Hindlimb muscle (tissue), 1 donor: ENCODE results near the gene WIZ. TPM values are rescaled to one million over a fixed set of nuclear protein-coding genes. Genes with fewer than 3 reads are reported as not detected.

Experiments
- DNase-seq: peaks from one replicate; pipeline ENCODE4 v3.0.0-alpha.2; 2013
- polyA plus RNA-seq: library from polyadenylated mRNA; unstranded; fragments of 120-200 nt; gene quantifications from one replicate; pipeline ENCODE4 v1.2.1, GENCODE V29; 2013; ENCODE audit not compliant: insufficient read length

Gene WIZ
- polyA plus RNA-seq, 1 donor = 39.5 TPM

GRCh38 chr19:15444505-15445226, 5.1 kb downstream of the WIZ start:
- DNase-seq = no peak

GRCh38 chr19:15443838-15444237, 5.9 kb downstream of the WIZ start:
- no peak for DNase-seq

- DNase-seq = no peak
Measured at GRCh38 chr19:15443325-15443724, 6.4 kb downstream of the WIZ start.

GRCh38 chr19:15442142-15442920, 7.4 kb downstream of the WIZ start:
- no peak for DNase-seq

- no peak for DNase-seq
Measured at GRCh38 chr19:15441317-15441716, 8.4 kb downstream of the WIZ start.

DNA sequence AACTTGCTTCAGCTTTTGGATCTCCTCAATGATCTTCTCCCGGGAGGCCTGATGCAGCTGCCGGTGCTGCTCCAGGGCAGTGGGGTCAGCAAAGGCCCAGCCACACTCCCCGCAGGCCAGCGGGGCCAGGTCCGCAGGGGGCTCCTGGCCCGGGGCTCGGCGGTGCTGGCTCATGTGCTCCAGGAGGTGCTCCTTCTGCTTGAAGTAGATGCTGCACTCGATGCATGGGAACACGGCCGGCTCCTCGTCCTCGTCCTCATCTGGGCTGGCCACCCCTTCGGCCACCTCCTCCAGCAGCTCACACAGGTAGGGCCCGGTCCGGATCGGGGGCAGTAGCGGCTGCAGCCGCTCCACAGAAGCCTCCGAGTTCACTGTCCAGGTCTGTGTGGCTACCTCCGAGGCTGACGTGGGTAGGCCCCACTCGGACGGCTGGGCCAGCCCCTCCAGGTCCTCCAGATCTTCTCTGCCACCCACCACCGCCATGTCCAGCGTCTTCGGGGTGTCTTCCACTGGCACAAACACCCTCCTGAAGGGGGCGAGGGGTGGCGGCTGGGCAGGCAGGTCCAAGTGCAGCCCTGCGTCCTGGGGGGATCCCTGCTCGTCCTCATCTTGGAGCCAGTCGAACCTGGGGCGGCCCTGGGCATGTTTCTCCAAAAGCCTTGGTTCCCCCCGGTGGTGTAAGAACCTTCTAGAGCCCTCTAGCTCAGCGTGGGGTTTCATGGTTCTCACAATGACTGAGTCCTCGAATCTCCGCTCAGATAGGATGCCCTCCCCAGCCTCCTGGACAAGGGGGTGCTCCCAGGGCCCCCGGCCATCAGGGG, 9.7 kb downstream of the WIZ start:
- DNase-seq = no peak

- DNase-seq = no peak
Measured at GRCh38 chr19:15439078-15439799, 10.5 kb downstream of the WIZ start.

- DNase-seq = no peak
Measured at GRCh38 chr19:15438577-15438976, 11.2 kb downstream of the WIZ start.

DNA sequence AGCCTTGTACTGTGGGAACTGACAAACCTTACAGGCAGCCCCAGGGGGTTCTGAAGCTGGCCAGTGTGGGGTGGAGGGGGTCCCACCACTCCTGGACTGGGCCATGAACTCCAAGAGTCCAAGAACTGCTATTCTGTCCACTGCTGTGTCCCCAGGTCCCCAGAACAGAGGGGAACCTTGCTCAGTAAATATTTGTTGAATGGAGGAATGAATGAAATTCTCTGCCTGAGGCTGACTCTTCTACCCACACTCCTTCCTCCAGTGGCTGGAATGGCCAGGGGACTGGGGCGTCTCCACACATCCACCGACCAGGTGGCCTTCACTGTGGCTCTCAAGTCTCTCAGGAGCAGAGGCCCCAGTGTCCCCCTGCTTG, 11.6 kb downstream of the WIZ start:
- no peak for DNase-seq

DNA sequence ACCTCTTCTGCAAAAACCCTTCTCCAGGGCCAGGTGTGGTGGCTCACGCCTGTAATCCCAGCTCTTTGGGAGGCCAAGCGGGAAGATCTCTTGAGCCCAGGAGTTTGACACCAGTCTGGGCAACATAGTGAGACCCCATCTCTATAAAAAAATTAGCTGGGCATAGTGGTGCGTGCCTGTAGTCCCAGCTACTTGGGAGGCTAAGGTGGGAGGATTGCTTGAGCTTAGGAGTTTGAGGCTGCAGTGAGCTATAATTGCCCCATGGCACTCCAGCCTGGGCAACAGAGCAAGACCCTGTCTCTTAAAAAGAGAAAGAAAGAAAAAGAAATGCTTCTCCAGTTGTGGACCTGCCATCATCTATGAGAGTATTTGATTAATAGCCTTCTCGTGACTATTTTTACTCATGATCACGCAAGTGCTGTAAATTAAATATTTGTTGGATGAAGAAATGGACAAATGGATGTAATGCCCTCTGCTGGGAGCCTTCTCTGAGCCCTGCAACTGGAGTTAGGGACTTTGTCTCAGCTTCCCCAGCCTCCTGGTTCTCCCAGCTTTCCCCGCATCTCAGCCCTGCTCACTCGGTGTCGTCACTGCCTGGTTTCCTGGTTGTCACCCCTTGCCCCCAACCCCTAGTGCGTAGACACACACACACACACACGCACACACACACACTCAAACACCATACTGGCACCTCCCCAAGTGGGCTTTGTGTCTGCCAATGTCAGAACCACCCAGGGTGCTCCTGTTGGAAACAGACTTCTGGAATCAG, 12.2 kb downstream of the WIZ start:
- no peak for DNase-seq

GRCh38 chr19:15436826-15437110, 13.0 kb downstream of the WIZ start:
- no peak for DNase-seq

- DNase-seq = no peak
Measured at GRCh38 chr19:15436012-15436825, 13.5 kb downstream of the WIZ start.

DNA sequence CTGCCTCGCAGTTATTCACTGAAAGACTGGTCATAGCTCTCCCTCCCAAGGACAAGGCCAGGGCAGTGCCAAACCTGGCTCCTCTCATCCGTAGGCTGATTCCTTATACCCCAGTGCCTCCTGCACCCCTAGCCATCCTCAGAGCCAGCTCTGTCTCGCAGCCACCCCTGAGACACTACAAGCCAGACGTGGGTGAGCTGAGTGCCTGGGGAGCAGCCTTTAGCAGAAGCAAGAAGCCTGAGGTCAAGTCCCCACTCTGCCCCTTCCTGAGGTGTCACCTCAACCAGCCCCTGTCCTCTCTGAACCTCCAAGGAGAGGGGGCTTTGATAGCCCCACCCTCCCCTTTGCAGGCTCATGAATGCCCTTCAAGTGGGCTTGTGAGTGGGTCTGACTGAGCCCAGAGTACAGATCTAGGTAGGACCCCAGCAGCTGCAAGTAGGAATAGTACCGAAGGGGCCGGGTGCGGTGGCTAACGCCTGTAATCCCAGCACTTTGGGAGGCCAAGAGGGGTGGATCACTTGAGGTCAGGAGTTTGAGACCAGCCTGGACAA, 16.2 kb downstream of the WIZ start:
- no peak for DNase-seq

GRCh38 chr19:15432629-15433518, 16.9 kb downstream of the WIZ start:
- DNase-seq = peak; percentile 96

- no peak for DNase-seq
Measured at GRCh38 chr19:15432018-15432494, 17.7 kb downstream of the WIZ start.

DNA sequence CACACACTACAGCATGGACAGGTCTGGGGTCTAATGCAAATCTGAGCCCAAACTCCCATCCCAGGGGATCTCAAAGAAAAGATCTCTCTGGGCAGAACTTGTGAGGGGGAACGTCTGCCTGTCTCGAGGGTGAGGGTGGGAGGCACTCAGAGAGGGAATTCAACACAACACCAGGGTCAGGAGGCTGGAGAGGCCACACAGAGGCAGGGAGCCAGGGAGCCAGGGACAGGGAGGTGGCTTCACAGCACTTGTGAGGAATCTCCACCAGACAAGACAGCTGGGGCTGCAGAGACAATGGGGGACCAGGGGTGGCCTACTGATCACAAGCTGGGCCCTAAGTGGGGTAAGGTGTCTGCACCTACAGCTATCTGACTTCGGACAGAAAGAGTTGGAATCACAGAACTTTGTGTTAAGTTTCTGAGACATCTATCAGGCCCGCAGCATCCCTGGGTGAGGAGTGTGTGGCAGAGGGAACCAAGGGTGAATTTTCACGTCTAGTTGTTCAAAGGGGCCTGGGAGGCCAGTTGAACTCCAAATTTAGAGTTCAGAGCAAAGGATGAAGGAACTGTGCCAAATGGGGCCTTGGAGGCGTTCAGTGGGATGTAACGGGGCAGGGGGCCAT, 18.2 kb downstream of the WIZ start:
- DNase-seq = no peak

DNA sequence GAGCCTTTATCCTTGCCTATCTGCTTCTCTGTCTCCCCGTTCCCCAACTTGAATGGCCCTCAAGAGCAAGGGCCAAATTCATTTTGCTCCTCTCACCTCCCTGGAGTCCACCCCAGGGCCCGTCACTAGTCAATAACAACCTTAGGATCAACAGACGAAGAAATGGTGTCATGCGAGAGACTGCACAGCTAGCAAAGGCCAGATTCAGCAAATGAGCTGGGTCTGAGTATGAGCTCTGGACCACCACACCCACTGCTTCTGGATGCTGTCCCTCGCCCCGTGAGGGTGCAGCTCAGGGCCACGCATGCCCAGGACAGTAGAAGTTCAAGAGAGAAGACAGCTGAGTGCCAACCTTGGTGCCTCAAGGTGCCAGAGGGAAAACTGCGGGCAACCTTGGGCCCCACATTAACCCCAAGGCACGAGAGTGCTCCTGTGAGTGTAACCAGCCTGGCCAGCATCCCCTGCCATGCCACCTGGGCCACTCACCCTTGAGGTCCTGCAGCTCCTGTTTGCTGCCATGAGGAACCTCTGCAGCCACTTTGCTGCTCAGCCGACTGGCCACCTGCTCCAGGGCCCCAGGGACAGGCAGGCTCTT, 19.1 kb downstream of the WIZ start:
- no peak for DNase-seq

GRCh38 chr19:15429825-15430467, 19.8 kb downstream of the WIZ start:
- no peak for DNase-seq
